Stimulated activated CD4-positive, alpha-beta T cell treated with anti-CD3 and anti-CD28 coated beads, Interleukin-4, amount 100 ng/mL, for 4 hours (primary cell): ENCODE data around the gene TNNT2.

ENCODE experiments used
- DNase-seq, 2 experiments: peaks; one replicate each; pipeline ENCODE4 v3.0.0-alpha.2; 2020

Gene TNNT2

GRCh38 chr1:201377611-201378092 is at the start of gene TNNT2:
Gene TNNT2 (minus strand): TSS chr1:201377680. CDS start chr1:201373254, 4,426 bp downstream.
- no peak for DNase-seq

DNA sequence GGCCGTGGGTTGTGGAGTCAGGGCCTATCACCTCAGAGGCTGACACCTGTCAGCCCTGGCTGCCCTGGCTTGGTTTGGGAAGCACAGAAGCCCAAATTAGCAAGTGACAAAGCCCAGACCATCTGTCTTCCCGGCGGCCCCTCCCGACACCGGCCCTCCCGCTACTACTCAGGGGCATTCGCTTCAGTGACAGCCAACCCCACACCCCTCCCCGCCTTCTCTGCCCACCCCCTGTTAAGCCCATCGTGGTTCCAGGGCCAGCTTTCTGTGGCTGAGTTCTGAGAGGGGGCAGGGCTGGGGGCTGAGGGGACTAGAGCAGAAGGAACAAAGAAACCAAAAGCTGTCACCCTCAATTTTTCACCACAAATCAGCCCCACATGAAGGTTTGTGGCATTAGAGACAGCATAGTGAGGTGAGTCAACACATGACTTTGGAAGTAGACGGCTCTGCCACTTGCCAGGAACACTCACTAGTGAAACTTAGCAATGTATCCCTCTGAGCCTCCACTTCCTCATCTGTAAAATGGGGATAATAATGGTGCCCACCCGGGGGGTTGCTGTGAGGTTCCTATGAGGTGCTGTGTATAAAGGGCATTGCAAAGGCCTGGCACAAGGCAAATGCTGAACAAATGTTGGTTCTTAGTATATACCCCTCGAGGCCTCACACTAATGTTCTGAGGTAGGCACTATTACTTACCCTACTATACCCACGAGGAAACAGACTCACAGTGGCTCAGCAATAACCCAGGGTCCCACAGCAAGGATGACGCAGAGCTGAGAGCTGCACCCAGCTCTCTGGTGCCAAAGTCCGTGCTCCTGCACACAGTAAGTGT is 49.2 kb upstream of the TNNT2 start:
- no peak for DNase-seq

- no peak for DNase-seq
These were observed 46.7 kb upstream of the TNNT2 start for GRCh38 chr1:201424146-201424545.

- DNase-seq, result no peak
These were observed 46.2 kb upstream of the TNNT2 start for GRCh38 chr1:201423655-201424054.

- DNase-seq, result no peak
These were observed 45.1 kb upstream of the TNNT2 start for GRCh38 chr1:201422436-201423030.

DNA sequence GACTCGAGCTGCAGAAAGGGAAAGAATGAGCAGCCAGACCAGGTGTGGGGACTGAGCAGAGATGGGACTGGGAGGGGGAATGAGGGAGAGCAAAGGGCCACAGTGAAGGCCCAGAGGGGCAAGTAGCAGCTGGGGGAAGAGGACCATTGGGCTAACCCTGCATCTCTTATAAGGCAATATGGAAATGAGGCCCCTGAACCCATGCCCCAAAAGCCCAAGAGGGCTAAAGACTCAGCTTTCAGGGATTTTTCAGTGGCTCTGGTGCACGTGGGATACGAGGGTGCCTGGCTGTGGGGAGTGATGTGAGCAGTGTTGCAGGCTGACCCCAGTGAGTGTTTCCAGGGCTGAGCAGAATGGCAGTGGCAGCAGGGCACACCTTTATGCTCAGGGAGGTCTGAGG is 44.5 kb upstream of the TNNT2 start:
- no peak for DNase-seq

DNA sequence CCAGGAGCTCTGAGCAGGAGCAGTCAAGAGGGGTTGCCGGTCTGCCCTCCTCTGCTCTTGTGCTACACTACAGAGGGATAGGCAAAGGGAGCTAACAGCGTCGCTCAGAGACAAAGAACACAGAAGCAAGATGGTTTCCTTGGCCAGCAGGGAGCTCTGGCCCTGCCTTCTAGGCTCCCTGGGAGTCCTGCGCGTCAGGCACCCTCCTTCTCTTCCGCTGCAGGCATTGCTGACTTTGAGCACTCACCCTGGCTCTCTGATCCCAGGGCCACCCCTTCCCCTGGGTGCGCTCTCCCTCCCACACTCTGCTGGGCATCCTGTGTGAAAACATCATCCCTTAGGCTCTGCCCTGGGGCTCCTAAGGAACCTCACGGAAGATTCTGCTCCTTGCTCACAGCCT is 43.6 kb upstream of the TNNT2 start:
- DNase-seq, result no peak

GRCh38 chr1:201420608-201421002 is 43.1 kb upstream of the TNNT2 start:
- no peak for DNase-seq

- DNase-seq, result no peak
These were observed 42.5 kb upstream of the TNNT2 start for GRCh38 chr1:201419746-201420607.

- no peak for DNase-seq
These were observed 41.8 kb upstream of the TNNT2 start for GRCh38 chr1:201419256-201419655.

- DNase-seq, result no peak
These were observed 41.0 kb upstream of the TNNT2 start for GRCh38 chr1:201418461-201418860.

DNA sequence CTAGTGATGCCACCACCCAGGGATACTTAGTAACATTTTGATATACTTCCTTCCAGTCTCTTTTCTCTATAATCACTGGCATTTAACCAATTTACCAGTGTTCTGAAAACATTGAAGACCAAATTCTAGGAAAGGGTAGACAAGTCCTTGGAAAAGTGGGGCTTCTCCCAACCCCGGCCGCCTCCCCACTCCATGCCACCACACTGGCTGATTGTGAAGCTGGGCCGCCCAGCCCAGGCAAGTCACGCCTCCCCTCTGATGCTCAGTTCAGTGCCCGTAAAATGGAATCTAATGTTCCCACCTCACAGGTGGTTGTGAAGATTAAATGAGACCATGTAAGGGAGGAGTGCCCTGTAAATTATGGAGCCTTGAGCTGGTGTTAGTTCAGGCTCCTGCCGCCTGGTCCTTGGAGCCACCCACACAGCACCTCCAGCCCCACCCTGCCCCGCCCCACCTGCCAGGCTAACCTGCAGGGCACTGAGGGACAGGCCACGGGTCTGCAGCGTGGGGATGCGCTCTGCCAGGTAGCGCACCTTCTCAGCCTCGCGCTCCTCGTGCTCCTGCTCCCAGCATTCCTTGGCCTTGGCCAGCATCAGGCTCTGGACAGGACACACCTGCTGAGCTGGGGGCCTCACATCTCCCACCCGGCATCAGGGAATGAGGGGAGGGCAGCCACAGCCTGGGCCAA is 36.7 kb upstream of the TNNT2 start:
- DNase-seq, result no peak

GRCh38 chr1:201411292-201411691 is 33.8 kb upstream of the TNNT2 start:
- no peak for DNase-seq

- no peak for DNase-seq
These were observed 32.0 kb upstream of the TNNT2 start for GRCh38 chr1:201409440-201409839.

DNA sequence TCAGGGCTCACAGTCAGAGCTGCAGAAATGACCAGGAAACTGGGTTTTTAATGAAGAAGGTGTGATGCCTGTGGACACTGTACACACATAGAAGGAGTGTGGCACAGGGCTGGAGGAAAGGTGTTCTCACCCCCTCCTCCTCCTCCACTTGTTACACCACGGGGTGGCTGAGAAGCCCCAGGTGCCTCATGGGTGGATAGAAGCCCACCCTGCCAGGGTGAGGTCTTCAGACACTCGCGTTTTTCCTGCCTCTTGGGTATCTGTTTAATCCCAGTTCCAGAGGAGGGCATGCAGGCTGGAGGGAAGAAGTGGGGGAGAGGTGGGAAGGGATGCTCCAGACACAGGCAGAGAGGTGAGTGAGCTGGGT is 31.3 kb upstream of the TNNT2 start:
- DNase-seq, result no peak

DNA sequence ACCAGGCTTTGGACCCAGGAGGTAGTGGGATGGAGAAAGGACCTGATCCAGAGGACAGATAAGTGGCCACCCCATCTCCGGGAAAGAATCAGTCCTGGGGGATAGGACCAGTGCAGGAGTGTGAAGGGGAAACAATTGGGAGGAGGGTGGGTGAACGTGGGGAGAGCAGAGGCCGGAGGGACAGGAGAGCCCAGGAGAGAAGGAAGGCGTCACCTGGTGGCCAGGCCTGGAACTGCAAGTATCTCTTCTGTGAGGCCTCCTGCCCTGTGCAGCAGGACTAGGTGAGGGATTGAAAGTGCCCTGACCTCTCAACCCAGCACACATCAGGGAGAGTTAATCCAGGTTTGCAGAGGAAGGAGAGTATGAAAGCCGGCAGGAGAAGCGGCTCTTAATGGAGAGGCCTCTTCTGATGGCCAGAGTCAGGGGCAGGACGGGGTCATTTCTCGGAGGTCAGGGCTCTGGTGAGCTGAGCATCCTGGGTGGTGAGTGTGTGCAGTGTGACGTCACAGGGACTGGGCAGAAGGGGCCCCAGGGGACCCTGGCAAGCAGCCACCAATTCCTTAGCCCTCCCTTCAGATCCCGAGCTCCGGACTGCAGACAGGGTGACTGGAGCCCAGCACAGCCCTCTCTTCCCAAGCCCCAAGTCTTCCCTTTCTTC is 30.8 kb upstream of the TNNT2 start:
- peak; percentile 37 to 65 for DNase-seq

- no peak for DNase-seq
These were observed 29.4 kb upstream of the TNNT2 start for GRCh38 chr1:201406831-201407406.

GRCh38 chr1:201405484-201405831 is 28.0 kb upstream of the TNNT2 start:
- no peak for DNase-seq

GRCh38 chr1:201404722-201405483 is 27.4 kb upstream of the TNNT2 start:
- no peak for DNase-seq

- DNase-seq, result no peak
These were observed 26.6 kb upstream of the TNNT2 start for GRCh38 chr1:201404055-201404454.

GRCh38 chr1:201403359-201403758 is 25.9 kb upstream of the TNNT2 start:
- DNase-seq, result no peak
